Neural progenitor cell (in vitro differentiated cells): ENCODE data around the gene RTEL1.

Source experiments
- EZH2phosphoT487 ChIP-seq: fragments of 200-600 bp; sonication (generic); IDR thresholded peaks from 2 replicates; pipeline ENCODE4 v1.6.1; 2017; ENCODE audit warnings: antibody characterized with exemption
- TF ChIP-seq, protein P1 (sequence below): fragments of 200-600 bp; sonication (generic); IDR thresholded peaks from 2 replicates; pipeline ENCODE4 v1.5.1; 2017; ENCODE audit warnings: antibody characterized with exemption, mild to moderate bottlenecking

DNA sequence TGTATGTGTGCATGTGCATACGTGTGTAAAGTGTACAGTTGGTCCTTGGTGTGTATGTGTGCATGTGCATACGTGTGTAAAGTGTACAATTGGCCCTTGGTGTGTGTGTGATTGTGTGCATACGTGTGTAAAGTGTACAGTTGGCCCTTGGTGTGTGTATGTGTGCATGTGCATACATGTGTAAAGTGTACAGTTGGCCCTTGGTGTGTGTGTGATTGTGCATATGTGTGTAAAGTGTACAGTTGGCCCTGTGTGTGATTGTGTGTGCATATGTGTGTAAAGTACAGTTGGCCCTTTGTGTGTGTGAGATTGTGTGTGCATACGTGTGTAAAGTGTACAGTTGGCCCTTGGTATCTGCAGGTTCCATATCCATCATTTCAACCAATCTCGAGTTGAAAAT, 73.3 kb downstream of the RTEL1 start:
- TF ChIP-seq, protein P1, sequence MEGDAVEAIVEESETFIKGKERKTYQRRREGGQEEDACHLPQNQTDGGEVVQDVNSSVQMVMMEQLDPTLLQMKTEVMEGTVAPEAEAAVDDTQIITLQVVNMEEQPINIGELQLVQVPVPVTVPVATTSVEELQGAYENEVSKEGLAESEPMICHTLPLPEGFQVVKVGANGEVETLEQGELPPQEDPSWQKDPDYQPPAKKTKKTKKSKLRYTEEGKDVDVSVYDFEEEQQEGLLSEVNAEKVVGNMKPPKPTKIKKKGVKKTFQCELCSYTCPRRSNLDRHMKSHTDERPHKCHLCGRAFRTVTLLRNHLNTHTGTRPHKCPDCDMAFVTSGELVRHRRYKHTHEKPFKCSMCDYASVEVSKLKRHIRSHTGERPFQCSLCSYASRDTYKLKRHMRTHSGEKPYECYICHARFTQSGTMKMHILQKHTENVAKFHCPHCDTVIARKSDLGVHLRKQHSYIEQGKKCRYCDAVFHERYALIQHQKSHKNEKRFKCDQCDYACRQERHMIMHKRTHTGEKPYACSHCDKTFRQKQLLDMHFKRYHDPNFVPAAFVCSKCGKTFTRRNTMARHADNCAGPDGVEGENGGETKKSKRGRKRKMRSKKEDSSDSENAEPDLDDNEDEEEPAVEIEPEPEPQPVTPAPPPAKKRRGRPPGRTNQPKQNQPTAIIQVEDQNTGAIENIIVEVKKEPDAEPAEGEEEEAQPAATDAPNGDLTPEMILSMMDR = no peak
- no peak for TF ChIP-seq EZH2phosphoT487
